SK-N-SH treated with all-trans-retinoic acid at 6 μM for 48 hours (cell line): ENCODE measurements around the gene CTCF.

ENCODE experiments used
- CSDC2 ChIP-seq: fragments of 250-450 bp; sonication (Bioruptor Pico); IDR thresholded peaks from 2 replicates; pipeline ENCODE4 v1.5.0; 2020; ENCODE audit warnings: mild to moderate bottlenecking, moderate library complexity
- PATZ1 ChIP-seq: fragments of 250-450 bp; sonication (Bioruptor Pico); IDR thresholded peaks from 2 replicates; pipeline ENCODE4 v1.8.0; 2020; ENCODE audit warnings: mild to moderate bottlenecking, moderate library complexity, borderline replicate concordance
- PPARA ChIP-seq: fragments of 250-450 bp; sonication (Bioruptor Pico); IDR thresholded peaks from 2 replicates; pipeline ENCODE4 v1.5.0; 2020; ENCODE audit warnings: mild to moderate bottlenecking, borderline replicate concordance
- TCF4 ChIP-seq: fragments of 250-450 bp; sonication (Bioruptor Pico); IDR thresholded peaks from 2 replicates; pipeline ENCODE4 v1.8.0; 2021; ENCODE audit warnings: mild to moderate bottlenecking, moderate library complexity, borderline replicate concordance
- TOX ChIP-seq: fragments of 250-450 bp; sonication (Bioruptor Pico); IDR thresholded peaks from 2 replicates; pipeline ENCODE4 v1.8.0; 2021; ENCODE audit warnings: mild to moderate bottlenecking, moderate library complexity, borderline replicate concordance
- ZFP3 ChIP-seq: fragments of 250-450 bp; sonication (Bioruptor Pico); IDR thresholded peaks from 2 replicates; pipeline ENCODE4 v1.5.0; 2020; ENCODE audit warnings: mild to moderate bottlenecking, moderate library complexity
- ZFP30 ChIP-seq: fragments of 450-650 bp; formaldehyde crosslinking; IDR thresholded peaks from 2 replicates; pipeline ENCODE4 v1.5.0; 2022; ENCODE audit warnings: mild to moderate bottlenecking, moderate library complexity

- TF ChIP-seq TOX (CRISPR knock-in tag) (no peak), ZFP30 (CRISPR knock-in tag) (no peak), PATZ1 (CRISPR knock-in tag) (no peak), ZFP3 (CRISPR knock-in tag) (no peak), PPARA (CRISPR knock-in tag) (no peak), TCF4 (no peak), CSDC2 (CRISPR knock-in tag) (no peak)
These were observed 20.7 kb upstream of the CTCF start for GRCh38 chr16:67541391-67542263.
